H54 (cell line): ENCODE data around the gene SF3B1.
"Not testable (repeated sequence)": the region's sequence is repeated elsewhere in the genome, so short reads cannot be mapped to it uniquely, and the experiment has no call there.

Experiments used
- DNase-seq: peaks from one replicate; pipeline ENCODE4 v3.0.0; 2011; ENCODE audit warnings: low spot score, mixed read lengths; ENCODE audit not compliant: insufficient read length
- FAIRE-seq: peaks from 3 replicates; lab custom pipeline; 2011; peaks lifted over from hg19 to GRCh38; lab: Jason Lieb, UNC
- POLR2A ChIP-seq: IDR thresholded peaks from 2 replicates; pipeline ENCODE4 v1.6.1; 2011; ENCODE audit warnings: low read depth, mild to moderate bottlenecking, low read length

The SF3B1 gene

GRCh38 chr2:197434541-197435513 is at the start of gene SF3B1:
TSS of gene SF3B1 (minus strand) at chr2:197435028. CDS start at chr2:197434999, 29 bp downstream.
- peak; percentile 94 for FAIRE-seq

GRCh38 chr2:197484248-197484647 is 49.4 kb upstream of the SF3B1 start:
- FAIRE-seq, DNase-seq: not testable (repeated sequence)

More at GRCh38 chr2:197434541-197435513, at the start of gene SF3B1:
- TF ChIP-seq POLR2A = peak; percentile 66
- peak; percentile 89 for DNase-seq

- no peak for FAIRE-seq
- no peak for DNase-seq
- no peak for TF ChIP-seq POLR2A
Measured at GRCh38 chr2:197480165-197481036, 45.6 kb upstream of the SF3B1 start.

- DNase-seq = no peak
- no peak for TF ChIP-seq POLR2A
- no peak for FAIRE-seq
Measured at GRCh38 chr2:197477797-197478196, 43.0 kb upstream of the SF3B1 start.

GRCh38 chr2:197472166-197472565 is 37.3 kb upstream of the SF3B1 start:
- no peak for TF ChIP-seq POLR2A
- DNase-seq = no peak
- no peak for FAIRE-seq

- no peak for TF ChIP-seq POLR2A
- DNase-seq (no peak), FAIRE-seq (no peak)
Measured at GRCh38 chr2:197464175-197464574, 29.3 kb upstream of the SF3B1 start.

GRCh38 chr2:197461057-197461456 is 26.2 kb upstream of the SF3B1 start:
- no peak for DNase-seq
- peak; percentile 23 for FAIRE-seq
- no peak for TF ChIP-seq POLR2A

- DNase-seq (no peak), FAIRE-seq (no peak)
- TF ChIP-seq POLR2A = no peak
Measured at GRCh38 chr2:197460649-197461048, 25.8 kb upstream of the SF3B1 start.

- no peak for TF ChIP-seq POLR2A
- FAIRE-seq = no peak
- DNase-seq = no peak
Measured at GRCh38 chr2:197455428-197455827, 20.6 kb upstream of the SF3B1 start.

GRCh38 chr2:197454923-197455322 is 20.1 kb upstream of the SF3B1 start:
- TF ChIP-seq POLR2A = no peak
- DNase-seq = no peak
- FAIRE-seq = no peak

GRCh38 chr2:197453914-197454398 is 19.1 kb upstream of the SF3B1 start:
- peak; percentile 45; the same call in 1 of the 2 replicates for TF ChIP-seq POLR2A
- peak; percentile 69 for DNase-seq
- FAIRE-seq = no peak

GRCh38 chr2:197453123-197453913 is 18.5 kb upstream of the SF3B1 start, which contains the start of gene COQ10B:
TSS of gene COQ10B (plus strand) at chr2:197453552. CDS start at chr2:197453561, 9 bp downstream.
- peak; percentile 79 for TF ChIP-seq POLR2A
- FAIRE-seq = peak; percentile 95
- DNase-seq = peak; percentile 88

- FAIRE-seq = no peak
- 0 out of 2 replicates have a peak, but pooled peaks have one; percentile 31 for TF ChIP-seq POLR2A
- DNase-seq = no peak
Measured at GRCh38 chr2:197452754-197453122, 17.9 kb upstream of the SF3B1 start.

GRCh38 chr2:197450935-197451358 is 16.1 kb upstream of the SF3B1 start:
- FAIRE-seq, DNase-seq: not testable (repeated sequence)
